Left ventricle myocardium inferior (tissue), 1 donor: Measurements from ENCODE around the gene NAV2. TPM values are rescaled to one million over a fixed set of nuclear protein-coding genes. Genes with fewer than 3 reads are reported as not detected.

Experiments
- DNase-seq: peaks from one replicate; pipeline ENCODE4 v3.0.0-alpha.2; 2020
- H3K27ac ChIP-seq: fragments of 200-600 bp; replicated peaks from 2 replicates; pipeline ENCODE4 v1.8.0; 2021
- H3K27me3 ChIP-seq: fragments of 200-600 bp; 2 replicates; pipeline ENCODE4 v1.8.0; 2021; ENCODE audit warnings: low read depth
- H3K36me3 ChIP-seq: fragments of 200-600 bp; 2 replicates; pipeline ENCODE4 v1.8.0; 2021
- H3K4me1 ChIP-seq: fragments of 200-600 bp; 2 replicates; pipeline ENCODE4 v1.8.0; 2021
- H3K4me3 ChIP-seq: fragments of 200-600 bp; 2 replicates; pipeline ENCODE4 v1.8.0; 2021; ENCODE audit warnings: mild to moderate bottlenecking, moderate library complexity
- H3K9me3 ChIP-seq: fragments of 200-600 bp; replicated peaks from 2 replicates; pipeline ENCODE4 v1.8.0; 2021
- intact Hi-C: fragments of 100-400 bp; cut with micrococcal nuclease; formaldehyde crosslinking; loops from one replicate; pipeline ENCODE4 v1.11.0; 2022
- total RNA-seq: library from RNA; stranded (reverse); fragmentation: NEBNext Ultra II Directional; extraction: Animal tissue kit (Norgen Biotek cat#: 25700); gene quantifications from one replicate; pipeline ENCODE4 v1.2.1, GENCODE V29; 2021
- TF ChIP-seq, protein P1 (sequence below): fragments of 200-600 bp; IDR thresholded peaks from 2 replicates; pipeline ENCODE4 v1.8.0; 2021; ENCODE audit warnings: antibody characterized with exemption, mild to moderate bottlenecking, borderline replicate concordance
- donor health status: DM: no; HTN: yes; CAD: no; lungs with severe emphysema.

NAV2 gene
- total RNA-seq, 1 donor from 2014 or later, result 14.3 TPM

DNA sequence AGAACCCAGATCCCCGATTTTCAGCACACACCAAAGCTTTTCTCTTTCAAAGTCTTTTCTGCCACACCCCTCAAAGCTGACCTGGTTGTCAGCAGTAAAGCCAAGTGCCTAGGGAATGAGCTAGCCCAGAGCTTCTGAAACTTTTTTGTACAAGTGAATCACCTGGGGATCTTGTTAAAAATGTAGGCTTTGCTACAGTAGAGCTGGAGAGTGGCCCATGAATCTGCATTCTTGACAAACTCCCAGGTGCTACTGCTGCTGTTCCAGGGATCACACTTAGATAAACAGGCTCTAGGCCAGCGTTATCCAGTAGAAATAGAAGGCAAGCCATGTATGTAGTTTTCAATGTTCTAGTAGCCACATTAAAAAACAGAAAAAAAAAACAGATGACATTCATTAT is 21.8 kb upstream of the NAV2 start:
- Histone ChIP-seq H3K4me1 (peaks cover 58% of the 10 kb centered on the region), H3K36me3 (no peaks in the 10 kb centered on the region), H3K4me3 (no peak overlapping the region), H3K27me3 (no peaks in the 10 kb centered on the region), H3K9me3 (no peaks in the 10 kb centered on the region), H3K27ac (no peak overlapping the region)
- intact Hi-C loops, result no loop called here
- no peak for DNase-seq
- TF ChIP-seq, protein P1, sequence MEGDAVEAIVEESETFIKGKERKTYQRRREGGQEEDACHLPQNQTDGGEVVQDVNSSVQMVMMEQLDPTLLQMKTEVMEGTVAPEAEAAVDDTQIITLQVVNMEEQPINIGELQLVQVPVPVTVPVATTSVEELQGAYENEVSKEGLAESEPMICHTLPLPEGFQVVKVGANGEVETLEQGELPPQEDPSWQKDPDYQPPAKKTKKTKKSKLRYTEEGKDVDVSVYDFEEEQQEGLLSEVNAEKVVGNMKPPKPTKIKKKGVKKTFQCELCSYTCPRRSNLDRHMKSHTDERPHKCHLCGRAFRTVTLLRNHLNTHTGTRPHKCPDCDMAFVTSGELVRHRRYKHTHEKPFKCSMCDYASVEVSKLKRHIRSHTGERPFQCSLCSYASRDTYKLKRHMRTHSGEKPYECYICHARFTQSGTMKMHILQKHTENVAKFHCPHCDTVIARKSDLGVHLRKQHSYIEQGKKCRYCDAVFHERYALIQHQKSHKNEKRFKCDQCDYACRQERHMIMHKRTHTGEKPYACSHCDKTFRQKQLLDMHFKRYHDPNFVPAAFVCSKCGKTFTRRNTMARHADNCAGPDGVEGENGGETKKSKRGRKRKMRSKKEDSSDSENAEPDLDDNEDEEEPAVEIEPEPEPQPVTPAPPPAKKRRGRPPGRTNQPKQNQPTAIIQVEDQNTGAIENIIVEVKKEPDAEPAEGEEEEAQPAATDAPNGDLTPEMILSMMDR, result no peak

DNA sequence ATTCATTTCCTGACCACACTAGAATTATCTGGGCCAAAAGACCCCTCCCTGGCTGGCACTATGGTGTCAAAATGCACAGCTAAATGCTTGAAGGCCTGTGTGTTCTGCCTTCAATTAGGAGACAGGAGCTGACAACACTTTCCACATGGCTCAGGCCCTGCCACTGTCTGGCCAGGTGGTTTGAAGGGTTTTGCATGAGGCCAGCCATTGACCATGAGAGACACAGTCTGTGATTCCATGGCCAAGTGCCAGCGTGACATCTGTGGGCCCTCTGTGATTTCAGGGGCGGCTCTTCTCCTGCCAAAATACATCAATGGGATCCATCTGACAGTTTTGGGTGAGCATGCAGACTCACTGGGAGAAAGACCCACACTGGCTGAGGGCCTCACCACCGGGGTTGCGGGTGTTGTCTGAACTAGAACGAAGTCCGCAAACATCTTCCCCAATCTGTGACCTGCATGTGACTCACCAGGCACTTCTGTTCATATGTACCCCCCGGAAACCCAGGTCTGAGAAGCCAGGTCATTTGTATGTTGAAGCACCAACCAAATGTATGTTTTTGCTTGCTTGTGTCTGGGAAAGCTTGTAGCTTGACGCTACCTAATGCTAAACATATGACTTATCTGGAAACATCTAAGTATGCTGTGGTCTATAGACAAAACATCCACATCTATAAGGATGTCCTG is 20.7 kb upstream of the NAV2 start:
- Histone ChIP-seq H3K4me3 (no peak overlapping the region), H3K27ac (no peak overlapping the region), H3K27me3 (no peaks in the 10 kb centered on the region), H3K36me3 (no peaks in the 10 kb centered on the region), H3K4me1 (peaks cover 64% of the 10 kb centered on the region), H3K9me3 (no peaks in the 10 kb centered on the region)
- intact Hi-C loops, result no loop called here
- TF ChIP-seq, protein P1, result no peak
- no peak for DNase-seq

- H3K4me1 ChIP-seq, result peaks cover 73% of the 10 kb centered on the region
- no peaks in the 10 kb centered on the region for H3K9me3 ChIP-seq
- H3K27ac ChIP-seq, result peak overlapping the region; percentile 1
- DNase-seq, result no peak
- intact Hi-C loops, result no loop called here
- no peaks in the 10 kb centered on the region for H3K36me3 ChIP-seq
- TF ChIP-seq, protein P1, result no peak
- H3K4me3 ChIP-seq, result no peak overlapping the region
- H3K27me3 ChIP-seq, result no peaks in the 10 kb centered on the region
Observed at GRCh38 chr11:19693146-19693545, 19.5 kb upstream of the NAV2 start.

- intact Hi-C loops, result no loop called here
- DNase-seq, result no peak
- Histone ChIP-seq H3K4me3 (no peak overlapping the region), H3K4me1 (peaks cover 70% of the 10 kb centered on the region), H3K9me3 (no peaks in the 10 kb centered on the region), H3K27me3 (no peaks in the 10 kb centered on the region), H3K36me3 (no peaks in the 10 kb centered on the region), H3K27ac (peak overlapping the region; percentile 83)
- TF ChIP-seq, protein P1, result no peak
Observed at GRCh38 chr11:19694796-19695345, 17.8 kb upstream of the NAV2 start.

- peak overlapping the region; percentile 83 for H3K27ac ChIP-seq
- intact Hi-C loops, result no loop called here
- TF ChIP-seq, protein P1, result no peak
- no peaks in the 10 kb centered on the region for H3K36me3 ChIP-seq
- H3K4me1 ChIP-seq, result peaks cover 59% of the 10 kb centered on the region
- H3K27me3 ChIP-seq, result no peaks in the 10 kb centered on the region
- DNase-seq, result no peak
- H3K9me3 ChIP-seq, result no peaks in the 10 kb centered on the region
- no peak overlapping the region for H3K4me3 ChIP-seq
Observed at GRCh38 chr11:19696073-19696472, 16.6 kb upstream of the NAV2 start.
